Superior temporal gyrus (tissue), 1 donor: ENCODE measurements around the gene RHBDD3.
A peak's percentile ranks its signal among the peaks of the same experiment; 100 is the strongest.

Experiments used
- DNase-seq: peaks from one replicate; pipeline ENCODE4 v3.0.0-alpha.2; 2016; ENCODE audit errors: extremely low spot score

RHBDD3 gene

GRCh38 chr22:29218758-29219408 lies 48.9 kb downstream of the RHBDD3 start:
- no peak for DNase-seq

GRCh38 chr22:29217827-29218757 lies 49.7 kb downstream of the RHBDD3 start:
- no peak for DNase-seq

- DNase-seq, result no peak
These were observed 50.7 kb downstream of the RHBDD3 start for GRCh38 chr22:29216873-29217666.

GRCh38 chr22:29216011-29216872 lies 51.5 kb downstream of the RHBDD3 start:
- no peak for DNase-seq

- no peak for DNase-seq
These were observed 52.5 kb downstream of the RHBDD3 start for GRCh38 chr22:29215012-29215860.

- DNase-seq, result no peak
These were observed 53.5 kb downstream of the RHBDD3 start for GRCh38 chr22:29214232-29214631.

GRCh38 chr22:29213493-29213892 lies 54.3 kb downstream of the RHBDD3 start:
- no peak for DNase-seq

- peak; percentile 57 for DNase-seq
These were observed 55.0 kb downstream of the RHBDD3 start for GRCh38 chr22:29212743-29213142.

- no peak for DNase-seq
These were observed 56.3 kb downstream of the RHBDD3 start for GRCh38 chr22:29211466-29211865.

- DNase-seq, result no peak
These were observed 56.7 kb downstream of the RHBDD3 start for GRCh38 chr22:29211066-29211465.
